Breast epithelium (tissue), 3 donors: ENCODE measurements around the gene CTNND2.

Experiments
- POLR2A ChIP-seq: fragments of 450-650 bp; IDR thresholded peaks from one replicate; pipeline ENCODE4 v1.6.1; 2016; ENCODE audit warnings: antibody characterized with exemption, mild to moderate bottlenecking, moderate library complexity
- TF ChIP-seq, protein P1 (sequence below), 3 donors: fragments of 450-650 bp; IDR thresholded peaks; one replicate each; pipeline ENCODE4 v1.5.1; 2016 to 2017; ENCODE audit warnings: antibody characterized with exemption in 3 of 3, mild to moderate bottlenecking in 3 of 3, moderate library complexity in 3 of 3

DNA sequence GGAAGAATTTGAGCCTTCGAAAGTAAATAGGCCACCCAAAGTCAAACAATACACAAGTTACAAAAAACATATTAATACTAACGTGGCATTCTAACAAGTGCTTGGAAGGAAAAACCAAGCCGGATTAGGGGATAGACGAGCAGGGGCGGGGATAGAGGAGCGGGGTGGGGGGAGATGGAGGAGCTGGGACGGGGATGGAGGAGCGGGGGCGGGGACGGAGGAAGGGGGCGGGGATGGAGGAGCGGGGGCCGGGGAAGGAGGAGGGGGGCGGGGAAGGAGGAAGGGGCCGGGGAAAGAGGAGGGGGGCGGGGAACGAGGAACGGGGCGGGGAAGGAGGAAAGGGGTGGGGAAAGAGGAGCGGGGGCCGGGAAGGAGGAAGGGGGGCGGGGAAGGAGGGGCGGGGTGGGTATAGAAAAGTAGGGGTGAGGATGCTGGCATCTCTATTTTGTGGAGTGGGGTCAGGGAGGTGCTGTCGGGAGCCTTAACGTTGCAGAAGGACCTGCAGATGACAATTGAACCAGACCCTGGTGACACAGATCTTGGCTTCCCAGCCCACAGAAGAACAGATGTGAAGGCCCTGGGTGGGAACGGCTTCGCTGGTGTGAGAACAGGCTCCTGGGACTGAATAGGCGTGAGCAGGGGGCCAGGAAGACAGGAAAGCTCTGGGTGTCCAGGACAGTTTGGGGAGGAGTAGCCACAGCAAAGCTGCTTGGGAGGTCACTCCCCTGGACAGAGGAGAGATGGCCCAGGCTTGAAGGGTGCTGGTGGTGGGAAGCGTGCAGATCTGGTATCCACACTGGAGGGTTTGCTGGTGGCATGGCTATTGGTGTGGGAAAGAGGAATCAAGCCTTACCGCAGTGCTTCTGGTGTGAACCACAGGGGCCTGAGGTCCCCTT is 909.9 kb downstream of the CTNND2 start:
- TF ChIP-seq, protein P1, sequence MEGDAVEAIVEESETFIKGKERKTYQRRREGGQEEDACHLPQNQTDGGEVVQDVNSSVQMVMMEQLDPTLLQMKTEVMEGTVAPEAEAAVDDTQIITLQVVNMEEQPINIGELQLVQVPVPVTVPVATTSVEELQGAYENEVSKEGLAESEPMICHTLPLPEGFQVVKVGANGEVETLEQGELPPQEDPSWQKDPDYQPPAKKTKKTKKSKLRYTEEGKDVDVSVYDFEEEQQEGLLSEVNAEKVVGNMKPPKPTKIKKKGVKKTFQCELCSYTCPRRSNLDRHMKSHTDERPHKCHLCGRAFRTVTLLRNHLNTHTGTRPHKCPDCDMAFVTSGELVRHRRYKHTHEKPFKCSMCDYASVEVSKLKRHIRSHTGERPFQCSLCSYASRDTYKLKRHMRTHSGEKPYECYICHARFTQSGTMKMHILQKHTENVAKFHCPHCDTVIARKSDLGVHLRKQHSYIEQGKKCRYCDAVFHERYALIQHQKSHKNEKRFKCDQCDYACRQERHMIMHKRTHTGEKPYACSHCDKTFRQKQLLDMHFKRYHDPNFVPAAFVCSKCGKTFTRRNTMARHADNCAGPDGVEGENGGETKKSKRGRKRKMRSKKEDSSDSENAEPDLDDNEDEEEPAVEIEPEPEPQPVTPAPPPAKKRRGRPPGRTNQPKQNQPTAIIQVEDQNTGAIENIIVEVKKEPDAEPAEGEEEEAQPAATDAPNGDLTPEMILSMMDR (IDR thresholded peaks at IDR 0.05) = no peak
- no peak for TF ChIP-seq POLR2A
